GM19193 (cell line): ENCODE data around the gene NAT10.

Experiments used
- POLR2A ChIP-seq: IDR thresholded peaks from 4 replicates; pipeline ENCODE4 v1.6.1; 2011; ENCODE audit not compliant: insufficient read depth, insufficient read length; ENCODE audit errors: extremely low read depth

Gene NAT10

DNA sequence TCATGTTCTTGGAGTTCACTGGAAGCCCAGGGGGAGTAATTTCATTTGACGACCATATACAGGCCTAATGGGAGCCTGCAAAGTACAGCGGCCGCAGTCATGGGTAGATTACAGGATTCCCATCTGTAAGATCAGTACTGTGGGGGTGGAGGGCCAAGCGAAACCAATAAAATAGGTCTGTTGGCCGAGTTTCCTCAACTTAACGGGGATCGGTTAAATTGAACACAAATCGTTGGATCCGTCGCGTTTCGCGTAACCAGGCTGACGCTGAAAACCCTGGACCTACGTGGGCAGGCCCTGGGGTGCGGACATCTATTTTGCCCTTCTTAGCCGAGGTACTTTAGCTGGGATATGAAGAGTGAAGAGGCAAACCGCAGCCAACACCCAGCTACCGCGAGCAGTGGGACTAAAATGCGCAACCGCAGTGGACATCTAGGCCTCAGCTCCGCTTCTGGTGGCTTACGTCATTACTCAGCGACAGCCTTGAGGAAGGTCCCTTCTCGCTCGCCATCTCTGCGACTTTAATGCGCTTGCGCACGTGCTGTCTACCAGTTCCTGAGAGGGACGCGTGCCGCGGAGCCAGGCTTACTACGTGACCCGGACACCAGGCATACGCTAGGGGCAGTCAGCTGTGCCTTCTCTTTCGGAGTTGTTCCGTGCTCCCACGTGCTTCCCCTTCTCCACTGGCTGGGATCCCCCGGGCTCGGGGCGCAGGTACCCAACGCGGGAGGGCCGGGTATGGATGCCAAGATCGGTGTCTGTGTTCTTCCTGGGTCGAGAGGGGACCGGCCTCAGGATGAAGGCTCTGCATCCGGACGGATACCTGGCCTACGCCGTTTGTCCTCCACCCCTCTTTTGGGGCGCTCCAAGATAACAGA is at the start of gene NAT10:
Gene NAT10 (plus strand): TSS at position 551 of the 878 bp plus-strand sequence. CDS start 2,597 bp downstream, outside the sequence.
- peak; percentile 96 for TF ChIP-seq POLR2A

GRCh38 chr11:34056672-34057071 is 48.8 kb upstream of the NAT10 start:
- TF ChIP-seq POLR2A: no peak

DNA sequence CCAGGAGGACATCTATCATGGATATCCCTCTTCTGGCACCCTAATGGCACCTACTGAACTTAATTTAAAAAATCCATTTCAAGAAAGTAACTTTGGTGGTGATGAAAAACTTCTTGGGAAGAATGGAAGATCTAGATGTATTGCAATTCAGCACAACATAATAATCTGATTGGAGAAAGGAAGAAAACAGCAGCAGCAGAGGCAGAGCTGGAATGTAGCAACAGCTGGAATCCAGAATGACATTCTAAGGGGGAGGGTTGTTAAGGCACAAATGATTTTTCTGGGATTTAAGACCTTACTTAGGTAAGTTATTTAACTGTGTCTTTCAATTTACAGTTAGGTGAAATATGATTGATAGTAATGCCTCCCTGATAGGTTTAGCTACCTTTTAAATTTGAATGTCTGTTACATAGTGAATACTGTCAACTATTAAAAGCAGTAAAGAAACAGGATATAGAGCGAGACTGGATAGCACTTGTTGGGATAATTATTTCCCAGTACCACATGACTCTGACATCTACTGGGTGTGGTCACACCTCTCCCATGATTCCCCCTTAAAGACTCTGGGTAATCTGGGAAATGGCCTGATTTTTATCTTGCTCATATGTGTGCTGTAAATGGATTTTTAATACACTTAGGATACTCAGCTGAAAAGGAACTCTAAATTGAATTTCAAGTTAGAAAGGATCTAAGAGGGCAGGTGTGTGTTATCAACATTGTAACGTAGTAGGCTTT is 42.2 kb upstream of the NAT10 start:
- no peak for TF ChIP-seq POLR2A

- TF ChIP-seq POLR2A: no peak
Observed at GRCh38 chr11:34064291-34064690, 41.1 kb upstream of the NAT10 start.

DNA sequence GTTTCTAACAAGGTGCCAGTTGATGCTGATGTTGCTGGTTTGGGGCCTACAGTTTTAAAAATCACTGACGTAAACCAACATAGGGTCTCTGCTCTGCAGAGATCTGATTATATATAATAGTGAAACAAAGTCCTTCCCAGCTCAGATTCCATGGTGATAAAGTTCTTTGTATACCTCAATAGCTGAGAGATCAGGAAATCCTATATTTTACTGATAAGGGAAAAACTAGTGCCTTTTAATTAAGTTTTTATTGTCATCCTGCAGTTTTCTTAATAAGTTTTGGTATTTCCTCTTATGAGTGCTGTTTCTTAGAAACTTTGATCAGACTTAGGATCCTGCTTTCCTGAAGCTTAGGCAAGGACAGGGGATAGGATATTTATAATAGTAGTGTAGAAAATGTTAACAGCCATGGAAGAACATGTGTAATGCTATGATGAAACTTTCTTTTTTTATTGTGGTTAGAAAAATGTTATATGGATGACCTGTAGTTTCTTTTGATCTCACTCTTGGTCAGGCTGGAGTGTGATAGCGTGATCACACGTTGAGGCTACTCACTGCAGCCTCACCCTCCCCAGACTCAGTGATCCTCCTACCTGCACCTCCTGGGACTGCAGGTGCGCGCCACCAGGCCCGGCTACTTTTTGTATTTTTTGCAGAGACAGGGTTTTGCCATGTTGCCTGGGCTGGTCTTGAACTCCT is 39.8 kb upstream of the NAT10 start:
- TF ChIP-seq POLR2A: no peak

DNA sequence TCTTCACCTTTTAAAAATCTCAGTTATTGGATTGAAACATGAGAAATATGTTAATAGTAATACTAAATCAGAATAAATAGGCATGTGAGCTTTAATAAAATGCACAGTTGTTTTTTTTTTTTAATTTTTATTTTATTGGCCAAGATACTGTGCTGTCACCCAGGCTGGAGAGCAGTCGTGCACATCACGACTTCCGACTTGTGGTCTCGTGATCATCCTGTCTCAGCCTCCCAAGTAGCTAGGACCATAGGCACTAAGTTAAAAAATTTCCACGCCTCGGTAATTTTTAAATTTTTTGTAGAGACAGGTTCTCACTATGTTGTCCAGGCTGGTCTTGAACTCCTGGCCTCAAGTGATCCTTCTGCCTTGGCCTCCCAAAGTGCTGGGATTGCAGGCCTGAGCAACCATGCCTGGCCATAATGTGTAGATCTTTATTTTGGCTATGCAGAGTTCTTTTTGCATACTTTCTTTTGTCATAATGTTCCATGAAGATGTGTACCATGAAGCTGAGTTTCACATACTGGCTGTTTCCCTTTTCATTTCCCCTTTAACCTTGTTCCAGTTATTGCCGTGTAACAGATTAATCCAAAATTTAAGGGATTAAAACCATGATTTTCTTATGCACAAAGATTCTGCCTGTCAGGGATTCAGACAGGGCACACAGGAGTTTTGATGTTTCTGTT is 37.9 kb upstream of the NAT10 start:
- TF ChIP-seq POLR2A: no peak

DNA sequence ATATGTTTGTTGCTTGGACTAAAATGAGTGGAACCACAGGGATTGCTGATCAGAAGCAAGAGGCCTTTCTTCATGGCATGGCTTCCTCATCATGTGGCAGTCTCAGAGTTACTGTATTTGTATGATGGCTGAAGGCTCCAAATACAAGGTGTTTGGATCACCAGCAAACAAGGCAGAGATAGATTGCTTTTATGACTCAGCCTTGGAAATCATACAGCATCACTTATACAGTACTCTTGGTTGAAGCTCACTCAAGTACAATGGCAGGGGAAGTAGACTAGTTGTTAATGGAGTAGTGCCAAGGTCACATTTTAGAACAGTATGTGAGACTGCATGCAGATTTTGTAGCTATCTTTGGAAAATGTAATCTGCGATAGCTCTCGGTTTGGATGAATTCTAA is 37.3 kb upstream of the NAT10 start:
- no peak for TF ChIP-seq POLR2A

DNA sequence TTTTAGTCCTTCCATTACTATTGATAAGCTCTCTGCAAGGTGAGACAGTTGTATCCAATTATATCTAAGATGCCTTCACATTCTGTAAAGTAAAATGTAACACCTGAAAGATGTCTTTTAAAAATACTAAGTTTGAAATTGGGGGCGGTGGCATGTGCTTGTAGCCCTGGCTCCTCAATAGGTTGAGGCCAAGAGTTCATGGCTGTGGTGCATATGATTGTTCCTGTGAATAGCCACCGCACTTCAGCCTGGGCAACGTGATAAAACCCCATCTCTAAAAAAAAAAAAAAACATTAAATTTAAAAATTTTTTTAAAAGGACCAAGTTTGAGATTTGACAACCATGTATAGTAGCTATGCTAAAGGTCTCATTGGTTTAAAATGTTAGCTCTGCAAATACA is 33.4 kb upstream of the NAT10 start:
- no peak for TF ChIP-seq POLR2A

GRCh38 chr11:34072832-34073231 is 32.6 kb upstream of the NAT10 start:
- no peak for TF ChIP-seq POLR2A

GRCh38 chr11:34074391-34074790 is 31.0 kb upstream of the NAT10 start:
- TF ChIP-seq POLR2A: no peak

GRCh38 chr11:34075178-34075820 is 30.1 kb upstream of the NAT10 start:
- no peak for TF ChIP-seq POLR2A

GRCh38 chr11:34080609-34081008 is 24.8 kb upstream of the NAT10 start:
- no peak for TF ChIP-seq POLR2A

- no peak for TF ChIP-seq POLR2A
Observed at GRCh38 chr11:34084637-34085036, 20.8 kb upstream of the NAT10 start.

DNA sequence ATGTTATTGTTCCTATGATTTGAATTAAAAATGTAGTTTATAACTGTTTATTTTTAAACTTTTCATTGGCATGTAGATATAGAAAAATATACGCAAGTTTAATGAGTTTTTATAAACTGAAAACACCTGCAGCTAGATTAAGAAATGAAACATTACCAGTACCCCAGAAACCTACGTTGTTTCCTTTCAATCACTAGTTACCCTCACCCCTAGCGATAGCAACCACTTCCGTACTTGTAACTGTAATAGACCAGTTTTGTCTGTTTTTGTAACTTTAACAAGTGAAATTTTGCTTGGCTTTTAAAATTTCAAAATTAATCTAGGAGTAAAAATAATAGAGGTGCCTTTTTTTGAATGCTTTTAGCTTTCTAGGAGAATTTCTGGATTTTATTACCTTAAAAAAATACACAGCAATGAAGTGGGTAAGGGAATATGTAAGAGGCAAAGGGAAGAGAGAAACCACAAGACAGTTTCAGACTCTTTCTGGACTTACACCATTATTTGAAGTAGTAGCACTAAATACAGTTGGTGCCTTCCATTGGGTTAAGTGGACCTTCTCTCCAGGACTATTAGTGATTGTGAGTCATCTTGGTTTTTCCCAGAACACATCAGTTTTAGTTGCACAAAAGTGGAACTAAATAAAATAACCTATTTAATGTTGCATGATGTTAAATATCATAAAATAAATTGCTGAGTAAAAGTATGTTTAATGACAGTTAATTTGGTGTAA is 18.7 kb upstream of the NAT10 start:
- TF ChIP-seq POLR2A: no peak
